Naive thymus-derived CD8-positive, alpha-beta T cell (primary cell): ENCODE data around the gene APOBEC3F. TPM values are rescaled to one million over a fixed set of nuclear protein-coding genes. Genes with fewer than 3 reads are reported as not detected.
"Not testable (repeated sequence)": the region's sequence is repeated elsewhere in the genome, so short reads cannot be mapped to it uniquely, and the experiment has no call there.

Source experiments
- ATAC-seq, 2 donors: fragments of 150-1000 bp; cut with Tn5 transposase in 1 of 2; sonication (Bioruptor Pico), chemical (Tn5 transposase) in 1 of 2; 1 replicate in 1 of 2; 2 replicates in 1 of 2; pipeline ENCODE4 v1.10.0; 2021; ENCODE audit warnings: mild to moderate bottlenecking in 2 of 2, moderate library complexity in 2 of 2
- POLR2A ChIA-PET: fragments of 350-600 bp; sonication (Branson Sonifier 250); formaldehyde crosslinking; loops from one replicate; lab custom pipeline; 2021; ENCODE audit warnings: antibody characterized with exemption; lab: Charles Lee
- DNase-seq, 10 donors: peaks; one replicate each; pipeline versions ENCODE4 v3.0.0 to v3.0.0-alpha.2; 2020 to 2022
- H3K27ac Mint-ChIP-seq, 10 donors: one replicate each; pipeline ENCODE4 v1.8.0; 2020 to 2022; ENCODE audit warnings: mild to moderate bottlenecking in 10 of 10, mixed read lengths in 10 of 10, moderate library complexity in 4 of 10, inconsistent platforms in 1 of 10
- H3K27me3 Mint-ChIP-seq, 5 donors: one replicate each; pipeline ENCODE4 v1.8.0; 2021 to 2022; ENCODE audit warnings: mixed read lengths in 5 of 5
- H3K36me3 Mint-ChIP-seq, 3 donors: one replicate each; pipeline ENCODE4 v1.8.0; 2020 to 2022; ENCODE audit warnings: mixed read lengths in 3 of 3, mild to moderate bottlenecking in 2 of 3, inconsistent platforms in 1 of 3
- H3K4me1 Mint-ChIP-seq, 4 donors: one replicate each; pipeline ENCODE4 v1.8.0; 2021 to 2022; ENCODE audit warnings: mixed read lengths in 4 of 4
- H3K4me3 Mint-ChIP-seq, 10 donors: one replicate each; pipeline ENCODE4 v1.8.0; 2020 to 2022; ENCODE audit warnings: mild to moderate bottlenecking in 10 of 10, mixed read lengths in 10 of 10, moderate library complexity in 6 of 10, inconsistent platforms in 1 of 10
- H3K9me3 Mint-ChIP-seq, 9 donors: one replicate each; pipeline ENCODE4 v1.8.0; 2020 to 2022; ENCODE audit warnings: mixed read lengths in 9 of 9, mild to moderate bottlenecking in 3 of 9, inconsistent platforms in 1 of 9, moderate library complexity in 1 of 9
- polyA plus RNA-seq, 3 donors: library from polyadenylated mRNA; unstranded; fragments of 300-500 nt; fragmentation: Illumina TruSeq; gene quantifications; one replicate each; pipeline ENCODE4 v1.2.3, GENCODE V29; 2021
- total RNA-seq, 8 experiments: library from RNA in 2 of 8; stranded (reverse) in 2 of 8; gene quantifications; one replicate each; pipeline ENCODE4 v1.2.3 and lab custom pipeline; 2021 to 2026

The APOBEC3F gene
- total RNA-seq (10 to 100 TPM; 22.2 to 24.3 TPM), polyA plus RNA-seq (10 to 100 TPM in 1 of 3 donors, 1 to 10 TPM in 2; 7.0 to 10.1 (median 8.4) TPM), total RNA-seq (lab: John Stamatoyannopoulos, UW) (5.9 to 11.5 (median 9.2) reads per million in 6 experiments)

DNA sequence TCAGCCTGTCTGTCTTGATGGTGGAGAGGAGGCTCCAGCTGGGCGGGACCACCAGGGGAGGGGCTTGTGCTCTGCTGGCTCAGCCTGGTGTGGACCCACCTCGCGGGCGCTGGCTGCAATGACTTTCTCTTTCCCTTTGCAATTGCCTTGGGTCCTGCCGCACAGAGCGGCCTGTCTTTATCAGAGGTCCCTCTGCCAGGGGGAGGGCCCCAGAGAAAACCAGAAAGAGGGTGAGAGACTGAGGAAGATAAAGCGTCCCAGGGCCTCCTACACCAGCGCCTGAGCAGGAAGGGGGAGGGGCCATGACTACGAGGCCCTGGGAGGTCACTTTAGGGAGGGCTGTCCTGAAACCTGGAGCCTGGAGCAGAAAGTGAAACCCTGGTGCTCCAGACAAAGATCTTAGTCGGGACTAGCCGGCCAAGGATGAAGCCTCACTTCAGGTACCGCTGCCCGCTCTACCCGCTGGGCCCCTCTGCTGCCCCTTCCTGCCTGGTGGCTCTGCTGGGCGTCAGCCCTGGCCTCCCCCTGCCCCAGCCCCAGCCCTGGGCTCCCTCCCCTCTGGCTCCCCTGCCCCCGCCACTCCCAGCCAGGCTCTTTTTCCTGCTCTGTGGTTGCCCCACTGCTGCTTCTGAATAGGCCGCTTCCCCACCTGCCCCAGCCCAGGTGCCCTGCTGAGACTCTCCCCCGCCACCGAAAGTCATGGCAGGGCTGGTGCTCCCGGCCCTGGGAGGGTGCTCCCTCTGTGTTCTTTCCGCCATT, at the start of gene APOBEC3F:
TSS of gene APOBEC3F (plus strand) at position 327 of the 759 bp plus-strand sequence. CDS start at position 424, 97 bp downstream.
- POLR2A ChIA-PET: interaction anchor here (2.4 kb wide), 1 partner anchor 18 kb away, joined by 7 read pairs; no protein-coding TSS in a partner anchor
- not testable (repeated sequence) for H3K27me3 Mint-ChIP-seq, H3K9me3 Mint-ChIP-seq
- ATAC-seq: peak; percentile 94 to 96
- DNase-seq: peak; percentile 48 to 86 (median 62)
- Mint-ChIP-seq H3K36me3 (peaks cover 0 to 23% (median 3%) of the 10 kb centered on the region in 3 donors), H3K4me3 (peak within 1 kb of the TSS; percentile 80 to 95 (median 88)), H3K27ac (peak within 1 kb of the TSS; percentile 80 to 95 (median 92)), H3K4me1 (peaks cover 20 to 64% (median 57%) of the 10 kb centered on the region in 4 donors)

DNA sequence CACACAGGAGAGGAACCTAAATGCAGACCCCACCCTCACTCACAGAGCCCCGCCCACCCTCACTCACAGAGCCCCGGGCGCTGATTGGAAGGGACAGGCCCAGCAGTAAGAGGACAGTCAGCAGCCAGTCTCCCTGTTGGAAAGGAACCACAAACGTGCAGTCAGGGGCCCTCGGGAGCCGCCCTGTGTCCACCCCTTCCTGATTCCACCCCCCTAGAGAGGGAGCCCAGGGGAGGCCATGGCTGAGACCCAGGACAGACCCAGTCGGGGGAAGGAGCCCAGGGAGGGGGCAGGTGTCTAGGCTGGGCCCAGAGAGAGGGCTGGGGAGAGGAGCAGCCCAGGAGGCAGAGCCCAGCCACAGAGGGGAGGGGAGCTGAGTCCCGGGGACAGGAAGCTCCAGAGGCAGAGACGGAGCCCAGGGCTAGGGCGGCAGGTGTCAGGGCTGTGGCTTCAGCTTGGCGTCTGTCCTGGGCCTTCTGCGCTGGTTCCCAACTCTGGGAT, 47.7 kb upstream of the APOBEC3F start:
- H3K36me3 Mint-ChIP-seq, ATAC-seq, POLR2A ChIA-PET, DNase-seq, H3K9me3 Mint-ChIP-seq, H3K4me3 Mint-ChIP-seq: not testable (repeated sequence)
- Mint-ChIP-seq H3K27ac (peak overlapping the region in 3 of 10 donors; percentile 5 to 77 (median 74)), H3K27me3 (peaks cover 4 to 28% (median 10%) of the 10 kb centered on the region in 5 donors), H3K4me1 (peaks cover 6 to 12% (median 9%) of the 10 kb centered on the region in 4 donors)

DNA sequence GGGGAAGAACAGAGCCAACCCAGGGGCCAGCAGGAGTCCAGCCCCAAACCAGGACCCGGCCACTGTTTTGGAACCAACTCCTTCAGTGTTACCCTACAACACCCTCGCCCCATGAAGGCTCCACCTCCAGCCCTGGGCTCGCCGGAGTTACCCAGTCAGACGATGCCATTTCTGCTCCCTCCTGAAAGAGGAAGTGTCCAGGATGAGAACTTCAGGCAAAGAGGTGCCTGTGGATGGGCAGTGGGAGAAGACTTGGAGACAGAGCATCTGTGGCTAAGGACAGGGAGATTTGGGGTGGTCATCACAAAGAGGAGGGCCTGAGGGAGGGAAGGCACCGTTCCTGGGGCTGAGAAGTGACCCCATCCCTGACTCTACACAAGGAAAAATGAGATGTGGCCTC, 44.6 kb upstream of the APOBEC3F start:
- Mint-ChIP-seq H3K4me1 (peaks cover 0 to 6% (median 1%) of the 10 kb centered on the region in 4 donors), H3K4me3 (no peak overlapping the region), H3K9me3 (peaks cover 0 to 11% (median 0%) of the 10 kb centered on the region in 9 donors), H3K36me3 (no peaks in the 10 kb centered on the region), H3K27ac (no peak overlapping the region), H3K27me3 (peaks cover 8 to 28% (median 13%) of the 10 kb centered on the region in 5 donors)
- ATAC-seq (no peak), DNase-seq (no peak)
- POLR2A ChIA-PET: interaction anchor here (0.6 kb wide), 1 partner anchor 39 kb away, joined by 4 read pairs; no protein-coding TSS in a partner anchor

DNA sequence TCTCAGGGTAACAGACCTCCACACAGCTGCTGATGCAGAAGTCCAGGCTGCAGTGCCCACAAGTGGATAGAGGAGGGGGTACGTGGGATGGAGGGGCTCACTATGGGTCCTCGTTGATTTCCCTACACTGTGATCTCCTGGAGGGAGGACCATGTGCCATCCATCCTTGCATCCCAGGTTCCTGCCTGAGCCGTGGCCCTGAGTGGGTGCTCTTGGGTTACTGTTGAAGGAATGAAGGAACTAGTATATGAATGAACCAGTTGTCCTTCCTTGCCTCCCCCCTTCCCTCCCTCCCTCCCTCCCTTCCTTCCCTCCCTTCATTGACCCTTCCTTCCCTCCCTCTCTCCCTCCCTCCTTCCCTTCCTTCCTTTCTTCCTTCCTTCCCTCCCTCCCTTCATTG, 43.1 kb upstream of the APOBEC3F start:
- Mint-ChIP-seq H3K9me3 (peaks cover 0 to 11% (median 0%) of the 10 kb centered on the region in 9 donors), H3K4me3 (no peak overlapping the region), H3K36me3 (no peaks in the 10 kb centered on the region), H3K27me3 (peaks cover 8 to 28% (median 13%) of the 10 kb centered on the region in 5 donors), H3K4me1 (peaks cover 2 to 6% (median 3%) of the 10 kb centered on the region in 4 donors), H3K27ac (peak overlapping the region in 1 of 10 donors; percentile 29)
- DNase-seq (no peak), ATAC-seq (no peak)
- POLR2A ChIA-PET: no interaction called here

DNA sequence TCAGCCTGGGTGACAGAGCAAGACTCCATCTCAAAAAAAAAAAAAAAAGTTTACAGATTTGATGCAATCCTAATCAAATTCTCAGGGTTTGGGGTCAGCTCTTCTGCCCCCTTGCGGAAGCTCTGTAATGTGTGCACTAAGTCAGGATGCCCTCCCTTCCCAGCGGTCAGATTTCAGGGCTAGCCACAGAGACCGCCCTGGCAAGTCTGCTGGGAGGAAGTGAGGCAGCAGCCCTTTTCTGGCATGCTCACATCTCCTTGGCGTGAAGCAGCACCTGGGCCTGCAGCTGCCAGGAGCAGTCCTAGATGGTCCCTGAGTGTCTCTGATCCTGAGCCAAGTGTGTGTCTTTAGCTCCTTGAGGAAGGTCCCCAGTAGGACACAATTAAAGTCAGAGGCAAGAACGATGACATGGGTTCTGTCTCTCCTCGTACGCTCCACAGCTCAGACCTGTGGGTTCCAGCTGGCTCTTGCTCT, 37.5 kb upstream of the APOBEC3F start:
- peaks cover 0 to 6% (median 0%) of the 10 kb centered on the region in 9 donors for H3K9me3 Mint-ChIP-seq
- peak overlapping the region in 1 of 10 donors; percentile 14 for H3K4me3 Mint-ChIP-seq
- DNase-seq (peak; percentile 45 to 83 (median 67)), ATAC-seq (peak; percentile 91 to 95)
- H3K27ac Mint-ChIP-seq: peak overlapping the region in 7 of 10 donors; percentile 0 to 75 (median 37)
- H3K36me3 Mint-ChIP-seq: no peaks in the 10 kb centered on the region
- peaks cover 5 to 18% (median 12%) of the 10 kb centered on the region in 4 donors for H3K4me1 Mint-ChIP-seq
- POLR2A ChIA-PET: interaction anchor here (0.6 to 3.7 kb wide), 13 partner anchors 10 to 316 kb away, joined by 3 to 30 read pairs (median 3); partner anchors contain the start of gene RPL3
- H3K27me3 Mint-ChIP-seq: peaks cover 0 to 3% (median 0%) of the 10 kb centered on the region in 5 donors

DNA sequence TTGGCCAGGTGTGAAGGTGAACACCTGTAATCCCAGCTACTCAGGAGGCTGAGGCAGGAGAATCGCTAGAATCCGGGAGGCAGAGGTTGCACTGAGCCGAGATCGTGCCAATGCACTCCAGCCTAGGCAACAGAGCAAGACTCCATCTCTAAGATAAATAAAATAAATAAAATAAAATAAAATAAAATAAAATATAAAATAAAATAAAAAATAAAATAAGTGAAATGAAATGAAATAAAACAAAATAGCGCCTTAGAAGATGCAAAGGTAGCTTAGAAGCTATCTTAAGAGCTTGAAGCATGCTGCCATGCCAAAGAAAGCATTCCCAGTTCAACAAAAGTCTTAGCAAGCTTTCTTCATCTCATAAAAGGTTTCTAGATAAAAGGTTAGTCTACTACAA, 33.5 kb upstream of the APOBEC3F start:
- Mint-ChIP-seq H3K9me3 (no peaks in the 10 kb centered on the region), H3K4me1 (peaks cover 8 to 18% (median 13%) of the 10 kb centered on the region in 4 donors), H3K27me3 (no peaks in the 10 kb centered on the region), H3K36me3 (no peaks in the 10 kb centered on the region), H3K4me3 (no peak overlapping the region), H3K27ac (peak overlapping the region in 1 of 10 donors; percentile 11)
- no peak for DNase-seq
- POLR2A ChIA-PET: no interaction called here
- no peak for ATAC-seq

DNA sequence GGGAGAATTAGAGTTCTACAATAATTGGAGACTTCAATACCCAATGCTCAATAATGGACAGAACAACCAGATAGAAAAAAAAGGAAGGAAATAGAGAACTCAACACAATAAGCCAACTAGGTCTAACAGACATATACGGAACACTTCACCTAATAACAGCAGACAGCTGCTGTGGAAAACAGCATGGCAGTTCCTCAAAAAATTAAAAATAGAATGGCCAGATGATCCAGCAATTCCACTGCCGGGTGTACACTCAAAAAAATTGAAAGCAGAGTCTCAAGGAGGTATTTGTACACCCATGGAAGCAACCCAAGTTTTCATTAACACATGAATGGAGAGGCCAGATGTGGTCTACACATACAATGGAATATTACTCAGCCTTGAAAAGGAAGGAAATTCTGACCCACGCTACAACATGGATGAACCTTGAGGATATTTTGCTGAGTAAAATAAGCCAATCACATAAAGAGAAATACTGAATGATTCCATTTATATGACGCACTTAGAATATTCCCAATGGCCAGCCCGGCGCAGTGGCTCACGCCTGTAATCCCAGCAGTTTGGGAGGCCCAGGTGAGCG, 32.3 kb upstream of the APOBEC3F start:
- not testable (repeated sequence) for H3K27me3 Mint-ChIP-seq, H3K27ac Mint-ChIP-seq, H3K9me3 Mint-ChIP-seq, H3K36me3 Mint-ChIP-seq, DNase-seq, ATAC-seq, H3K4me3 Mint-ChIP-seq
- peaks cover 5 to 20% (median 13%) of the 10 kb centered on the region in 4 donors for H3K4me1 Mint-ChIP-seq
- POLR2A ChIA-PET: interaction anchor here (0.5 kb wide), 1 partner anchor 117 kb away, joined by 4 read pairs; no protein-coding TSS in a partner anchor

DNA sequence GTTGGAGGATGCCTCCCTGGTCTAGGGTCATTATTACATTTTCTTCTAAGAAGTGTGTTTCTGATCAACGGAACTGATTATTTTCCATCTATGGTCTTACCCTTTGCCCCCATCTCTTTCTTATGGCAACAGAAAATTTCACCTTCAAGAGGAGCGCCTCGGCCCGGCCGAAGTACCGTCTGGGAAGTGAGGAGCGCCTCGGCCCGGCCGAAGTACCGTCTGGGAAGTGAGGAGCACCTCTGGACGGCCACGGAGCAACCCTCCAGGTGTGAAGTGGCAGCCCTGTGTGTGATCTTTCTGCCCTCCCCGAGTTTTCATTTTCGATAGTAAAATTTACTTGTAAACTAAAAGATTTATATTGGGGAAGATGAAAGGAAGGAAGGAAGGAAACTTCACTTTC, 29.7 kb upstream of the APOBEC3F start:
- Mint-ChIP-seq H3K36me3 (no peaks in the 10 kb centered on the region), H3K27ac (peak overlapping the region in 3 of 10 donors; percentile 6 to 73 (median 62)), H3K27me3 (no peaks in the 10 kb centered on the region), H3K4me1 (peaks cover 11 to 37% (median 27%) of the 10 kb centered on the region in 4 donors), H3K9me3 (no peaks in the 10 kb centered on the region), H3K4me3 (no peak overlapping the region)
- POLR2A ChIA-PET: interaction anchor here (0.5 kb wide), 1 partner anchor 407 kb away, joined by 3 read pairs; no protein-coding TSS in a partner anchor
- DNase-seq (no peak), ATAC-seq (no peak)

DNA sequence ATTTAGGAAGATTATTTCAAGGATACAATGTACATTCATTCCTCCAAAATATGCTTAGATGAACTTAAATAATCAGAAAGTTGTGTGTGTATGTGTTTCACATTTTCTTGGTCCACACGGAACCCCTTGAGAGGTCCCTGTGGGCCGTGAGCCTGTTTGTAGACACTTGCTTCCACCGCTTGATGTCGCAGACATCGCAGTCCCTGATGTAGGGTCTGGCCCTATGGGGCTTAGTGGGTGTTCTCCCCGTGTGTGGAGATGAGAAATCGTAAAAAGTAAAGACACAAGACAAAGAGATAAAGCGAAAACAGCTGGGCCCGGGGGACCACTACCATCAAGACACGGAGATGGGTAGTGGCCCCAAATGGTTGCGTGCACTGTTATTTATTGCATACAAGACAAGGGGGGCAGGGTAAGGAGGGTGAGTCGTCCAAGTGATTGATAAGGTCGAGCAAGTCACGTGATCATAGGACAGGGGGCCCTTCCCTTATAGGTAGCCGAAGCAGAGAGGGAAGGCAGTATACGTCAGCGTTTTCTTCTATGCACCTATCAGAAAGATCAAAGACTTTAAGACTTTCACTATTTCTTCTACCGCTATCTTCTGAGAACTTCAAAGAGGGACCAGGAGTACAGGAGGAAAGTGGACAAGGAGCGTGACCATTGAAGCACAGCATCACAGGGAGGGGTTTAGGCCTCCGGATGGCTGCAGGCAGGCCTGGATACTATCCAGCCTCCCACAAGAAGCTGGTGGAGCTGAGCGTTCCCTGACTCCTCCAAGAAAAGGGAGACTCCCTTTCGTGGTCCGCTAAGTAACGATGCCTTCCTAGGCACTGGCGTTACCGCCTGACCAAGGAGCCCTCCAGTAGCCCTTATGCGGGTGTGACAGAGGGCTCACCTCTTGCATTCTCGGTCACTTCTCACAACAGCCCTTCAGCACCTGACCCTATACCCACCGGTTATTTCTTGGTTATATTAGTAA, 27.8 kb upstream of the APOBEC3F start:
- no peaks in the 10 kb centered on the region for H3K9me3 Mint-ChIP-seq
- no peak for ATAC-seq
- peak overlapping the region; percentile 18 to 62 (median 40) for H3K4me3 Mint-ChIP-seq
- no peak for DNase-seq
- no peaks in the 10 kb centered on the region for H3K27me3 Mint-ChIP-seq
- peak overlapping the region in 9 of 10 donors; percentile 6 to 95 (median 82) for H3K27ac Mint-ChIP-seq
- POLR2A ChIA-PET: interaction anchor here (0.9 to 1.2 kb wide), 2 partner anchors 10 to 77 kb away, joined by 3 read pairs; no protein-coding TSS in a partner anchor
- peaks cover 0 to 2% (median 0%) of the 10 kb centered on the region in 3 donors for H3K36me3 Mint-ChIP-seq
- H3K4me1 Mint-ChIP-seq: peaks cover 18 to 44% (median 37%) of the 10 kb centered on the region in 4 donors

DNA sequence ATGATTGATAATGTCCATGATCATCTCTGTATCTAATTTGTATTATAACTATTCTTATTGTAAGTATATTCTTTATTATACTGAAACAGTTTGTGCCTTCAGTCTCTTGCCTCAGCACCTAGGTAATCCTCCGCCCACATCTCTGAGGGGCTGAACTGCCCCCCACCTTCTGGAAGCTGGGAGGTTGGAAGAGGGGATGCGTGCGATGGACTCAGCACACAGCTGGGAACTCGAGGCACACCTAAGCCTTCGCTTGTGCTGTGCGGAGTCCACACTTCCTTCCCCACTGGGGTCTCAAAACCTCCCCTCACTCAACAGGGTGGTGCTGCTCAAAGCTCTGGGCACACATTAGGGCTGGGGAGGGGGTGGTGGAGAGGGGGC, 27.1 kb upstream of the APOBEC3F start:
- peak overlapping the region; percentile 89 to 99 (median 96) for H3K4me3 Mint-ChIP-seq
- not testable (repeated sequence) for H3K36me3 Mint-ChIP-seq, DNase-seq, H3K9me3 Mint-ChIP-seq, H3K27me3 Mint-ChIP-seq
- peaks cover 20 to 46% (median 41%) of the 10 kb centered on the region in 4 donors for H3K4me1 Mint-ChIP-seq
- H3K27ac Mint-ChIP-seq: peak overlapping the region; percentile 93 to 98 (median 96)
- POLR2A ChIA-PET: interaction anchor here (0.9 to 1.3 kb wide), 3 partner anchors 10 to 76 kb away, joined by 3 read pairs; no protein-coding TSS in a partner anchor
- peak in 1 of 2 donors; percentile 35 for ATAC-seq
